Stimulated activated naive CD8-positive, alpha-beta T cell treated with anti-CD3 and anti-CD28 coated beads, Interleukin-15, Interleukin-2, amounts not matched to agents 100 ng/mL and 50 ng/mL, for 24 hours (primary cell): ENCODE measurements around the gene PPT2.
"Not testable (repeated sequence)": the region's sequence is repeated elsewhere in the genome, so short reads cannot be mapped to it uniquely, and the experiment has no call there.

Experiments
- H3K27ac Mint-ChIP-seq: one replicate; pipeline ENCODE4 v1.8.0; 2021; ENCODE audit warnings: mild to moderate bottlenecking, mixed read lengths
- H3K27me3 Mint-ChIP-seq: one replicate; pipeline ENCODE4 v1.8.0; 2021; ENCODE audit warnings: mixed read lengths
- H3K36me3 Mint-ChIP-seq: one replicate; pipeline ENCODE4 v1.8.0; 2021; ENCODE audit warnings: low read depth, mixed read lengths
- H3K4me1 Mint-ChIP-seq: one replicate; pipeline ENCODE4 v1.8.0; 2021; ENCODE audit warnings: low read depth, mixed read lengths
- H3K4me3 Mint-ChIP-seq: one replicate; pipeline ENCODE4 v1.8.0; 2021; ENCODE audit warnings: mild to moderate bottlenecking, mixed read lengths
- H3K9me3 Mint-ChIP-seq: one replicate; pipeline ENCODE4 v1.8.0; 2021; ENCODE audit warnings: mixed read lengths

Gene PPT2

DNA sequence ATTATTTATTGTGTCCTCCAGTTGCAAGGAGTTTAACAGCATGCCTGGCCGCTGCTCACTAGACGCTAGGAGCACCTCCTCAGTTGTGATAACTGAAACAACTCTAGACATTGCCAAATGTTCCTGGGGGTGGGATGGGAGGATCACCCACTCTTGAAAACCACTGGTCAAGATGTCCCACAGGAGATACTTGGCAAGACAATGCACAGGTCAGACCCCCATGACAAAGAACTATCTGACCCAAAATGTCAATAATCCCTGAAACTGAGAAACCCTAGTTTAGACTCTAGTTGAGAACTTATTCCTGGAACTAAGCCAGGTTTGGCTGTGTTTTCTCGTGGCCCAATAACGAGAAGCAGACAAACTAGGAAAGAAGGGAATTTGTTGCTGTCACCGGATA, 14.4 kb upstream of the PPT2 start:
- Mint-ChIP-seq H3K27me3 (peaks cover 8% of the 10 kb centered on the region), H3K36me3 (no peaks in the 10 kb centered on the region), H3K27ac (no peak overlapping the region), H3K4me1 (no peaks in the 10 kb centered on the region), H3K9me3 (no peaks in the 10 kb centered on the region), H3K4me3 (no peak overlapping the region)

GRCh38 chr6:32140420-32141046, 13.4 kb upstream of the PPT2 start:
- Mint-ChIP-seq H3K27me3 (peaks cover 5% of the 10 kb centered on the region), H3K9me3 (no peaks in the 10 kb centered on the region), H3K4me3 (no peak overlapping the region), H3K4me1 (no peaks in the 10 kb centered on the region), H3K27ac (peak overlapping the region; percentile 38), H3K36me3 (no peaks in the 10 kb centered on the region)

- not testable (repeated sequence) for H3K9me3 Mint-ChIP-seq, H3K27ac Mint-ChIP-seq, H3K36me3 Mint-ChIP-seq, H3K4me3 Mint-ChIP-seq
- peaks cover 24% of the 10 kb centered on the region for H3K27me3 Mint-ChIP-seq
- H3K4me1 Mint-ChIP-seq = peaks cover 15% of the 10 kb centered on the region
Observed at GRCh38 chr6:32144238-32144637, 9.7 kb upstream of the PPT2 start.

DNA sequence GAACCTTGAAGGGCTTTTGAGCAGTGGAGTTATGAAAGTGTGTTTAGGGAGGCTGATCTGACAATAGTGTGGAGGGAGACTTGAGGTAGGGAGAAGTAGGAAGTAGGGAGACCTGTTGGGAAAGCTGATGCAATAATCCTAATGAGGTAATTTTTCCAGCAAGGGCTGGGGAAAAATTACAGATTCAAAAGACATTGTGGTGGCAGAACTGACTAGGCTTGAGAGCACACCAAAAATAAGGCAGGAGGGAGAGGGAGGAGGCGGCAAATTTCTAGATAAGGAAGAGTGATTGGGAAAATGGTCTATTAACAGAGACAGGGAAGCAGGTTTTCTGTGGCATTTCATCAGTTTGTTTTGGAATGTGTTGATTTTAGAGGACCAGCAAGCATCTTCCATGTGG, 7.7 kb upstream of the PPT2 start:
- H3K27me3 Mint-ChIP-seq = peaks cover 31% of the 10 kb centered on the region
- H3K4me3 Mint-ChIP-seq = no peak overlapping the region
- peaks cover 28% of the 10 kb centered on the region for H3K4me1 Mint-ChIP-seq
- H3K36me3 Mint-ChIP-seq = no peaks in the 10 kb centered on the region
- H3K27ac Mint-ChIP-seq = peak overlapping the region; percentile 2
- no peaks in the 10 kb centered on the region for H3K9me3 Mint-ChIP-seq

DNA sequence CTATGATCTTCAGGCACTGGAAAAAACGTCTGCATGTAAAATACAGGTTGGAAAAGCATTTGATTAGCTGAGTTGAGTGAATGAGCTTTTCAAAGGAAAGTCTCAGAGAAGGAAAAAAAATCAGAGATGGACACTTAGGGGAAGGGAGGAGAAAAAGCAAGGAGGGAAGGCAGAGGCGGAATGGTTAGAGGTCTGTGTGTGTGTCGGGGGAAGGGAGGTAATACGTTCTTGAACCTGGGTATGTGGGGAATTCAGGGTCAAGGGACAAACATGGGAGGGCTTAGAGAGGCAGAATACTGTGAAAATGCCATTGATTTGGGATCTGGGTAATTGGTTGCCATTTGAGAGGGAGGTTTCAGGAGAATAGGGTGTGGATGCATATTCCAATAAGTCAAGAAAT, 7.3 kb upstream of the PPT2 start:
- no peak overlapping the region for H3K27ac Mint-ChIP-seq

DNA sequence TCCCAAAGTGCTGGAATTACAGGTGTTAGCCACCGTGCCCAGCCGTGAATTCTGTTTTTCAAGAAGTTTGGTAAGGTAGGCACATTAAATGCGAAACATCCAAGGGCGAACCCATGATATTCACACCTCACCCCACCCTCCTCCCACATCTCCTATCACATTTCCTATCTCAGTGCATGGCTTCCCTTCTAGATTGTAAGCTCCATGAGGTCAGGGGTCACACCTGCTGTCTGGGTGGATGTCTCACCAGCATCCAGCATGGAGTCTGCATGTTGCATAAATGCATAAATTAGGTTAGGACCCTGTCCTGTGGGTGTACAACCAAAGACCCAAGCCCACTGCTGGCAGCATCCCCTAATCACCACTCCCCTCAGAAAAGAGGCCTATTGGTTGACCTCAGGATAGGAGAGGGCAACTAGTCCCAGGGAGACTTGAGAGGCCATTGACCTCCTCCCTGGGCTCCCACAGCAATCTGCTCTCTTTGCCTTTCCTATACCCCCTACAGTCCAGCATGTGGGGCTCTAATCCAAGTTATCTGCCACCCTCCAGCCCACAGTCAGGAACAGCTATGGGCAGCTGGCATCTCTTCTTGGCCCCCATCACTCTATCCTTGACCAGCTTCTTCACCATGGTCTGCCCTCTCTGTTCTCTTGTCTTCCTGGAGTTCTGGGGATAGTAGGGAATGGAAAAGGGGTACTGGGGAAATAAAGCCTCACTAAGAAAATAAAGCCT, 6.4 kb upstream of the PPT2 start:
- Mint-ChIP-seq H3K4me3 (no peak overlapping the region), H3K4me1 (peaks cover 37% of the 10 kb centered on the region), H3K36me3 (no peaks in the 10 kb centered on the region), H3K9me3 (no peaks in the 10 kb centered on the region), H3K27ac (no peak overlapping the region), H3K27me3 (peaks cover 31% of the 10 kb centered on the region)

More for the DNA sequence above, 7.3 kb upstream of the PPT2 start:
- Mint-ChIP-seq H3K4me3 (no peak overlapping the region), H3K27me3 (peaks cover 31% of the 10 kb centered on the region), H3K9me3 (no peaks in the 10 kb centered on the region), H3K36me3 (no peaks in the 10 kb centered on the region), H3K4me1 (peaks cover 30% of the 10 kb centered on the region)

- Mint-ChIP-seq H3K27ac (no peak overlapping the region), H3K36me3 (no peaks in the 10 kb centered on the region), H3K9me3 (no peaks in the 10 kb centered on the region), H3K4me1 (peaks cover 46% of the 10 kb centered on the region), H3K4me3 (peak overlapping the region; percentile 77), H3K27me3 (peaks cover 36% of the 10 kb centered on the region)
Observed at GRCh38 chr6:32148289-32149091, 5.5 kb upstream of the PPT2 start.

- no peaks in the 10 kb centered on the region for H3K9me3 Mint-ChIP-seq
- peaks cover 36% of the 10 kb centered on the region for H3K27me3 Mint-ChIP-seq
- no peak overlapping the region for H3K27ac Mint-ChIP-seq
- peak overlapping the region; percentile 77 for H3K4me3 Mint-ChIP-seq
- H3K4me1 Mint-ChIP-seq = peaks cover 48% of the 10 kb centered on the region
- H3K36me3 Mint-ChIP-seq = no peaks in the 10 kb centered on the region
Observed at GRCh38 chr6:32149092-32149755, 4.7 kb upstream of the PPT2 start.

DNA sequence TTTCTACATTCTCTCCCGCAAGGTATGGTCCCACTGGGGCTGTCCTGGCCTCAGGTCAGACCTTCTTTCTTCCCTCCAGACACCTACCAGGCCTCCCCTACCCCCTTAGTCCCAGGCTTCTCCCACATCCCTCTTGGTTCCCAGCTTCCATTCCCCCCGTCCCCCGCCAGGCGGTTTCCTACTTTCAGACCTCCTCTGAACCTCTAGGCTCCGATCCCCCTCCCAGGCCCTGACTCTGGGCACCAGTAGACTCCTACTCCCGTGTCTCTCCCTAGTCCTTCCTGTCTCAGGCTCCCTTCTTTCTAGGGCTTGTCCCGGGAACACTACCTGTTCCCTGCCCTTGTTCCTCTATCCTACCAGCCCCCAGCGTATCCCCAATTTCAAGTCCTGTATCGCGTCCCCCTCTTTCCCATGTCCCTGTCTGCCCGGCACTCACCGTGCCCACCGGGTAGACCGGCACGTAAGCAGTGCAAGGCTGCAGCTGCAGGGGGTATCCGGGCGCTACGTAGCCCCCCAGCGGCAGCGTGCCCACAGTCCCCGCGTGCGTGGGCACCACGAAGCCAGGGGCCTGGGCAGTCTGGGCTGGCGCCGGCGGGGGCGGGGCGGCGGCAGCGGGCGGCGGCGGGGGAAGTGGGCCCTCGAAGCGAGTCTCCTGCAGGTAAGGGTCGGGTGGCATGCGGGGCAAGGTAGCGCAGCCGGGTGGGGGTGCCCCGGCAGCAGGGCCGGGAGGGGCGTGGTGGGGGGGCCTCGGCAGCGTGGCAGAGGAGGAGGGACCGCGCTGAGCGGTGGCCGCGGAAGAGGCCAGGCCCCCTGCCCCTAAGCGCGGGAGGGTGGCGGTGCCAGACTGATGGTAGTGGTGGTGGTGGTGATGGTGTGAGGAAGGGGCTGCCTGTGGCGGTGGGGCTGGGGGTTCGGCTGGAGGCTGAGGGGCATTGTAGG, 3.7 kb upstream of the PPT2 start:
- peaks cover 58% of the 10 kb centered on the region for H3K4me1 Mint-ChIP-seq
- no peak overlapping the region for H3K27ac Mint-ChIP-seq
- no peaks in the 10 kb centered on the region for H3K9me3 Mint-ChIP-seq
- peaks cover under 1% of the 10 kb centered on the region for H3K36me3 Mint-ChIP-seq
- H3K27me3 Mint-ChIP-seq = peaks cover 36% of the 10 kb centered on the region
- no peak overlapping the region for H3K4me3 Mint-ChIP-seq

GRCh38 chr6:32151181-32151862, 2.6 kb upstream of the PPT2 start:
- Mint-ChIP-seq H3K4me3 (peak overlapping the region; percentile 29), H3K27me3 (peaks cover 35% of the 10 kb centered on the region), H3K27ac (peak overlapping the region; percentile 22), H3K9me3 (no peaks in the 10 kb centered on the region), H3K36me3 (peaks cover 6% of the 10 kb centered on the region), H3K4me1 (peaks cover 65% of the 10 kb centered on the region)

GRCh38 chr6:32151863-32152768, 1.8 kb upstream of the PPT2 start, which contains the start of gene PRRT1:
TSS of gene PRRT1 (minus strand) at chr6:32151939. CDS start at chr6:32151827, 112 bp downstream.
- Mint-ChIP-seq H3K27me3 (peaks cover 29% of the 10 kb centered on the region), H3K27ac (peak within 1 kb of the TSS; percentile 91), H3K4me1 (peaks cover 65% of the 10 kb centered on the region), H3K36me3 (peaks cover 6% of the 10 kb centered on the region), H3K9me3 (no peaks in the 10 kb centered on the region), H3K4me3 (peak within 1 kb of the TSS; percentile 95)

DNA sequence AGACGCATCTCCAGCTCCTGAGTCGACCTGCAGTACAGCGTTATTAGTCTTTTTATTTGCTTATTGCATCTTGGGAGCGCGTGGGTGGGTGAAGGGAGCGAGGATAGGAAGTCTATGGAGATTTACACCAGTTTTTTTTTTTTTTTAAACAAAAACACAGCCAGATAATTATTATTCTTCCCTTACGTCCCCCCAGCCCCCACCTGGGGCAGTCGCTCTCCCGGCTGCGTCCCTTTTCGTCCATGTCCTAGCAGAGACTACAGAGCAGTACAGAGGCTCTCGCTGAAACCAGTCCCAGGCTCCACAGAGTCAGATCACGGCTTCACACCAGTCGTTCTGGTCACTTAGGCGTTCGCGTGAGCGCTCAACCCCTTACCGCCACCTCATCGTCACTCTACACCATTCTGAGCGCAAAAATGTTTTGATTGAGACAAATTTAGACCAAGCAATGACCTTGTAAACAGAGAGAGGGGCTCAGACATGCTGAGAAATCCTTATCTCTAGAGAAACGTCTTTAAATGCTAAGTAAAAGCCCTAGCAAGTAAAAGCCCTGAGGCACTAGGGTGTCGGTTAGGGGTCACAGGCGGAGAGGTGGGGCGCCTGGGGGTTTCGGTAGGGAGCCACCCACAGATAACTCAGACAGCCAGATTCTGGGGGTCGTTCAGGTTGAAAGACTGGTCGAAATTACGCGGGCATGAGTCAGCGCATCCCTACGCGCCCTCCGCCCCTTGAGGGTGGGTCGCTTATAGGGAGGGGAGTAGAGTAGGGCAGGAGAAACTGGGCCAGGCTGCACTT, 975 bp upstream of the PPT2 start:
- H3K27me3 Mint-ChIP-seq = peaks cover 27% of the 10 kb centered on the region
- H3K9me3 Mint-ChIP-seq = no peaks in the 10 kb centered on the region
- H3K4me1 Mint-ChIP-seq = peaks cover 62% of the 10 kb centered on the region
- peaks cover 12% of the 10 kb centered on the region for H3K36me3 Mint-ChIP-seq
- peak overlapping the region; percentile 95 for H3K4me3 Mint-ChIP-seq
- peak overlapping the region; percentile 91 for H3K27ac Mint-ChIP-seq
